ENCODE results near the gene CELA2A. TPM values are rescaled to one million over a fixed set of nuclear protein-coding genes. Genes with fewer than 3 reads are reported as not detected.

CELA2A gene
- total and polyA plus RNA-seq, 10 of the 15 experiments (the other 5 are each of a cell fraction or from before 2014, with no cell fraction given) = 0.90 TPM; not detected in 9

GRCh38 chr1:15423355-15424077 is 33.0 kb upstream of the CELA2A start:
- no peaks in the 10 kb centered on the region for H3K27me3 ChIP-seq (replicated peaks in 1 of 2; ENCODE audit: control insufficient read depth in 2 of 2, insufficient read depth in 2 of 2, low read length in 1 of 2)
- ATAC-seq (no peak), FAIRE-seq (no peak), DNase-seq (ENCODE audit: low read depth, low spot score) (no peak)
- H3K79me2 ChIP-seq (ENCODE audit: control insufficient read depth, insufficient read depth, low read length) = peaks cover 29% of the 10 kb centered on the region
- H2AFZ ChIP-seq (ENCODE audit: control insufficient read depth, low read depth, low read length) = no peak overlapping the region
- no peak overlapping the region for H3K27ac ChIP-seq (ENCODE audit: control insufficient read depth, insufficient read depth)
- ChIA-PET SMC1A (ENCODE audit: uncharacterized antibody, unreplicated experiment) (no interaction called here), POLR2A (no interaction called here), CTCF (interaction anchor here (1.2 to 2.2 kb wide), 3 partner anchors 11 to 103 kb away, joined by 3 to 10 read pairs (median 4); no protein-coding TSS in a partner anchor), RAD21 (ENCODE audit: unreplicated experiment) (no interaction called here)
- no peak overlapping the region for H3K4me2 ChIP-seq (ENCODE audit: control insufficient read depth, insufficient read depth)
- no peaks in the 10 kb centered on the region for H3K9me3 ChIP-seq (replicated peaks; ENCODE audit: control insufficient read depth, insufficient read depth, low read length)
- no peak overlapping the region for H3K4me3 ChIP-seq
- no peak overlapping the region for H3K9ac ChIP-seq (ENCODE audit: control insufficient read depth, insufficient read depth, low read length)
- peaks cover 6% of the 10 kb centered on the region; the same call in 1 of the 2 replicates for H3K4me1 ChIP-seq (ENCODE audit: control insufficient read depth, insufficient read depth, low read length)
- intact Hi-C loops (cut with micrococcal nuclease; ENCODE audit: unreplicated experiment) = no loop called here
- peaks cover 10 to 20% of the 10 kb centered on the region in 2 experiments; a peak in 3 of 4 replicates for H3K36me3 ChIP-seq (ENCODE audit: control insufficient read depth in 2 of 2, insufficient read depth in 2 of 2, low read length in 1 of 2)
- peaks cover 4% of the 10 kb centered on the region; the same call in 1 of the 2 replicates for H4K20me1 ChIP-seq (ENCODE audit: control insufficient read depth, insufficient read depth)
- TF ChIP-seq RELA (IDR thresholded peaks at IDR 0.05; ENCODE audit: borderline replicate concordance, partially characterized antibody) = no peak
- no peak for TF ChIP-seq NFIC (IDR thresholded peaks at IDR 0.05; ENCODE audit: low read depth, low read length)
- WGBS (ENCODE audit: insufficient coverage, insufficient replicate concordance, low lambda C conversion rate, missing lambda C conversion rate) = 90% methylated on average over 11 of the region's 11 CpGs
- in situ Hi-C loops (cut with MboI) = no loop called here
- no TSS peak for BruUV-seq (replicated peaks)

- H3K9ac ChIP-seq (ENCODE audit: control insufficient read depth, insufficient read depth, low read length) = no peak overlapping the region
- WGBS (ENCODE audit: insufficient coverage, insufficient replicate concordance, low lambda C conversion rate, missing lambda C conversion rate) = 90% methylated on average over 13 of the region's 13 CpGs
- peaks cover 10 to 20% of the 10 kb centered on the region in 2 experiments; a peak in 3 of 4 replicates for H3K36me3 ChIP-seq (ENCODE audit: control insufficient read depth in 2 of 2, insufficient read depth in 2 of 2, low read length in 1 of 2)
- no peak overlapping the region for H3K4me2 ChIP-seq (ENCODE audit: control insufficient read depth, insufficient read depth)
- POLR2A ChIA-PET = no interaction called here
- CTCF ChIA-PET = interaction anchor here (1.3 to 2.2 kb wide), 2 partner anchors 12 to 100 kb away, joined by 4 to 10 read pairs; no protein-coding TSS in a partner anchor
- peaks cover 4% of the 10 kb centered on the region; the same call in 1 of the 2 replicates for H4K20me1 ChIP-seq (ENCODE audit: control insufficient read depth, insufficient read depth)
- BruUV-seq (replicated peaks) = no TSS peak
- SMC1A ChIA-PET (ENCODE audit: uncharacterized antibody, unreplicated experiment) = no interaction called here
- TF ChIP-seq ZNF274 (IDR thresholded peaks at IDR 0.05; ENCODE audit: insufficient read depth, insufficient read length) (no peak), PAX5 (IDR thresholded peaks at IDR 0.05; ENCODE audit: borderline replicate concordance, low read depth, low read length) (no peak), NRF1 (conservative IDR thresholded peaks at IDR 0.05; ENCODE audit: low read depth, low read length) (no peak), ZNF687 (IDR thresholded peaks at IDR 0.05) (no peak), MYB (IDR thresholded peaks at IDR 0.05; ENCODE audit: borderline replicate concordance, low read depth, low read length) (no peak), CBX5 (IDR thresholded peaks at IDR 0.05; ENCODE audit: low read depth) (no peak), KLF5 (IDR thresholded peaks at IDR 0.05; ENCODE audit: partially characterized antibody) (no peak), JUND (IDR thresholded peaks at IDR 0.05; ENCODE audit: low read depth, low read length) (no peak)
- DNase-seq (ENCODE audit: low read depth, low spot score) = no peak
- no peak overlapping the region for H3K4me3 ChIP-seq
- H3K27ac ChIP-seq (ENCODE audit: control insufficient read depth, insufficient read depth) = no peak overlapping the region
- H2AFZ ChIP-seq (ENCODE audit: control insufficient read depth, low read depth, low read length) = no peak overlapping the region
- peaks cover 22% of the 10 kb centered on the region for H3K79me2 ChIP-seq (ENCODE audit: control insufficient read depth, insufficient read depth, low read length)
- RAD21 ChIA-PET (ENCODE audit: unreplicated experiment) = no interaction called here
- H3K27me3 ChIP-seq (replicated peaks in 1 of 2; ENCODE audit: control insufficient read depth in 2 of 2, insufficient read depth in 2 of 2, low read length in 1 of 2) = no peaks in the 10 kb centered on the region
- in situ Hi-C loops (cut with MboI) (no loop called here), intact Hi-C loops (cut with micrococcal nuclease; ENCODE audit: unreplicated experiment) (no loop called here)
- no peaks in the 10 kb centered on the region for H3K4me1 ChIP-seq (ENCODE audit: control insufficient read depth, insufficient read depth, low read length)
- H3K9me3 ChIP-seq (replicated peaks; ENCODE audit: control insufficient read depth, insufficient read depth, low read length) = no peaks in the 10 kb centered on the region
- ATAC-seq = no peak
- no peak for FAIRE-seq
These were observed 32.3 kb upstream of the CELA2A start for GRCh38 chr1:15424146-15424667.
